Measurements from ENCODE around the gene BANF2. TPM values are rescaled to one million over a fixed set of nuclear protein-coding genes. Genes with fewer than 3 reads are reported as not detected.

The BANF2 gene
- total RNA-seq, 1 donor from 2014 or later = not detected

DNA sequence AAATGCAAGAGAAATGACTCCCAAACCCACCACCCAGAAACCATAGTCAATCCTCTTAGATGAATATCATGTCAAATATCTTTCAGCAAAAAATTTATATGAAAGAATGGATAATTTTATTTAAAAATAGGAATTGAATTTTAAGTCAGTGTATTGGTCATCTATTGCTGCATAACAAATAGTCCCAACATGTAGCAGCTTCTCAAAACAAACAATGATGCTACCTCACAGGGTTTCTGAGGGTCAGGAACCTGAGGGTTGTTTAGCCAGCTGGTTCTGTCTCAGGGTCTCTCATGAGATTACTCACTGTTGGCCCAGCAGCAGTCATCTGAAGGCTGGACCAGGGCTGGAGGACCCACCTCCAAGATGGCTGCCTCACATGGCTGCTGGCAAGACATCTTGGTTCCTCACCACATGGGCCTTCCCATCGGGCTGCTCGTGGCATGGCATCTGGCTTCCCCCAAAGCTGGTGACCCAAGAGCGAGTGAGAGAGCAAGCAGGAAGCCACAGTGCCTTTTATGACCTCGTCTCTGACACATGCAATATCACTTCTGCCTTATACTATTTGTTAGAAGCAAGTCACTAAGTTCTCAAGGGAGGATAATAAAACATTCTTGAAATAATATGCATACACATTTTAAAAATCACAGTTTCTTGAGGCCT is 36.3 kb downstream of the BANF2 start:
- no peak for DNase-seq (ENCODE audit: low read depth)

DNA sequence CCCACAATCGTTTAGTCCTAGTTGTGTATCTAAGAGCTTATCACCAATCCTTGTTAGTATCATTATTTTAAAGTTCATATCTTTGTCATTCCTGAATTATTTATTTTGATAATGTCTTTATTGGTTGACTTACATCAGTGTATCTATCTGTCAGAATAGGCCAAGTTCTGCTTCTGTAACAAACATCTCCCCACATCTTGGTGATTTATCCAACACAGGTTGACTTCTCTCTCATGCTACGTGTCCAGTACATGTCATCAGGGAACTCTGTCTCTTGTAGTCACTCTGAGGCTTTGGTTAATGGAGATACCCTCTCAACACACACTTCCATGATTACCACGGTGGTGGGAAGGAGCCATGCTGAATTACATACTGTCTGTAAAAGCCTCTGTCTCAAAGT is 38.4 kb downstream of the BANF2 start:
- no peak for DNase-seq (ENCODE audit: low read depth)

DNA sequence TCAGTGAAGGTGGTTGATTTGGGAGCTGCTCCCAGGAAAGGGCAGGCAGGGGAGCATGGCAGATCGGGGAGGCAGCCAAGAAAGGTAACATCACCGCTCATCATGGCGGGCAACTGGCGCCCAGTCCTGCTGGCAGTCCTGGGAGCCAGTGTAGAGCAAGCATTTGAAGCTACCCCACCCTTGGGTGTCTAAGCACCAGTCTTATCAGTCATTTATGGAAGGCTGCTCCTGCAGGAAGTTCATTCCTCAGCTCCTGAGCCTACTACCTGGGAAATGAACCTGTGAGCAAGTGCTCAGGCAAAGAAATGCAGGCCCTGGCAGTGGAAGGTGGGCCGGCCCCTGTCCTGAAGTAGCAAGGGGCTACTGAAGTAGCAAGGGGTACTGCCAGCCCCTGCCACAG is 41.5 kb downstream of the BANF2 start:
- no peak for DNase-seq (ENCODE audit: low read depth)

DNA sequence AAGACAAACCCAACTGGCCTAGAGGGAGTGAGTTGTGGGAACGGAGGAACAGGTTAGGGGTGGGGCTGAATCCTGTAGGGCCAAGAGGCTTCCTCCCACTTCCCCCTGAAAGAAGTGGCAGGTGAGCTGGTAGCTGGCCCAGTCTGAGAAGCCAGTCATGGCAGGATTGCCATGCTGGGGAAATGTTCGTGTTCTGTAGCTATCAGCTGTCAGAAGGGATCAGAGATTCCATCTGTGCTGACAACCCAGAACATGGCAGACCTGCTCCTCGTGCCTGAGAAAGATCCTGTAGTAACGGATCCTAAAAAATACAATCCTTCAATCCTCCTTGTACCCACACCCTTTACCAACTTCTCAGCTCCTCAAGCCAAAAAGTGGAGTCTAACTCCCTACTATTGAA is 43.0 kb downstream of the BANF2 start:
- DNase-seq (ENCODE audit: low read depth) = no peak

DNA sequence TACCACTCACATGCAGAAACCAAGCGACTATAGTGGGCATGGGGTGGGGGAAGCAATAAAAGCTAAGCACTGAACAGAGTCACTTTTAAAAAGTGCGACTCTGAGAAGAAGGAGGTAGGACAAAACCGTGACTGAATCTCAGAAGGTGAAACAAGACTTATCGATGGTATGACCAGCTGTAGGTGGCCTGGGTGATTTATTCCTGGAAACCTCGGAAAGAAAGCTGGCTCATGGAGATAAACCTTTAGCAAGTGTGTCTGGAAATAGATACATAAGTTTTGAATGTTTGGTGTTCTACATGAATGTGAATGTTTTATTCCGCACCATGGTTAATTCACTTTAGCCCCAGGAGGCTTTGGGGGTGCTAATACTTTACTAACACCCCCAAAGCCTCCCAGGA is 43.9 kb downstream of the BANF2 start:
- no peak for DNase-seq (ENCODE audit: low read depth)

DNA sequence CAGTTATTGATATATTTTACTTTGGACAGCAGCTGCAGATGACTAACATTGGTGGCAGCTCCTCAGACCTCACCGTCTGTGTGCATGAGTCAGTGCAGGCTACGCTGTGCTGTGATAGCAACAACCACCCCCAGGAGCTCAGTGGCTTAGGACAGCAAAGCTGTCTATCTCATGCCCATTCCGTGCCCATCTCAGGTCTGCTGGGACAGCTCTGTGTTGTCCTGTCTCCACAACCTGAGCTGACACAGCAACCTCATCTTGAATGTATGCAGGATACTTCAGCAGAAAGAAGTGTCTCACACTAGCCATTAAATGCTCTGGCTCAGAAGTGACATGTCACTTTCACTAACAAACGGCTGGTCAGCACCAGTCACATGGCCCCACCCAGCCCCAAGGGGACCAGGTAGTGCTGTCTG is 47.7 kb downstream of the BANF2 start:
- peak; percentile 78 for DNase-seq (ENCODE audit: low read depth)

DNA sequence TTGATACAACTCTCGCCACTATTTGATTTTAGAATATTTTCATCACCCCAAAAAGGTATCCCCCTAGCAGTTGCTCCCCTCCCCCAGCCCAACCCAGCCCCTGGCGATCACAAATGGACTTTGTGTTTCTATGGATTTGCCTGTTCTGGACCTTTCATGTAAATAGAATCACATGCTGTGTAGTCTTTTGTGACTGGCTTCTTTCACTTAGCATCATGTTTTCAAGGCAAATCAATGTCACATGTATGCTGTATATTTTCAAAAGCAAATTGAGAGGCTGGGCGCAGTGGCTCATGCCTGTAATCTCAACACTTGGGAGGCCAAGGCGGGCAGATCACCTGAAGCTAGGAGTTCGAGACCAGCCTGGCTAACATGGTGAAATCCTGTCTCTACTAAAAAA is 48.5 kb downstream of the BANF2 start:
- DNase-seq (ENCODE audit: low read depth) = no peak

DNA sequence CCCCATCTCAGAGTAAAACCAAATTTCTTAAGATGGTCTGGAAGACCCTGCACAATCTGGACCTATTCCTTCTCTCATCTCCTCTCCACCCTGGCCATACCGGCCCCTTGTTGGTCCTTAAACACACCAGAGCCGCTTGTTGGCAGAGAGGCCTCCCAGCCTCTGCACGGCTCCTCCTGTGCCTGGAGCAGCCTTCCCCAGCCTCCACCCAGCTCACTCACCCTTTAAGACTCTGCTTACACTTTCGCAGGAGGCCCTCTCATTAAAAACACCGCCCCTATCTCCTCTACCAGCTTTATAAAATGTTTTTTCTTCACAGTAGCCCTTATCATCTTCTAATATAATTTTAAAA is 49.8 kb downstream of the BANF2 start:
- DNase-seq (ENCODE audit: low read depth) = no peak

DNA sequence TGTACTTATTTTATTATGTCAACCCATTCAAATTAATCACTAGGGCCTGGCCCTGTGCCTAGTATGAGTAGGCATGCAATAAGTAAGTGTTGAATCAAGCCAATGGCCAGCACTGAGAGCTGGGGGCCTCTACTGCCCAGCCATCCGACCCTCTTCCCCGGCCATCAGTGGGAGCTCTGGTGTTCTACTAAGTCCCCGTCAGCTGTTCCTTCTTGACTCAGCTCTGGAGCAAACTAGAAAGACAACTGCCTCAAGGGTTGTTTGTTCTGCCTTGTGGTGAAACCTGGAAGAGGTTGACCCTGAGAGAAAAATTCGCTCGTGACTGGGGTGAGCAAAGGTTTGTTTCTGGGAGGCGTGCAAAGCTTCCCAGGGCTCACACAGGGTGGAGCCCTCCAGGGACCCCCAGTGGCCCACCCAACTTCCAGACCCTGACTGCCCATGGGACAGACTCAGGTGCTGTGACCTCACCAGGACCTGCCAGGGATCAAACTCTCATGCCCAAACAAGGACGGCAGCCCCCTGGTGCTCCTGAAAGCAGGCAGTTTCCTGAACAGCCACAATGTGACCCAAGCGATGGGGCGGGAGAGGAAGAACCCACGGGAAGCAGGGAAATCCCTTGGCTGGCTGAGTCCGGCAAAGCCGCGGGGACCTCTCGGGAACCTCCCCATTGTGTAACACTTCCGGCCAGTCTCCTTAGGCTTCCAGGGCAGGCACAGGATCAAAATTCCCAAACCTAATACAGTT is 50.4 kb downstream of the BANF2 start:
- no peak for DNase-seq (ENCODE audit: low read depth)

DNA sequence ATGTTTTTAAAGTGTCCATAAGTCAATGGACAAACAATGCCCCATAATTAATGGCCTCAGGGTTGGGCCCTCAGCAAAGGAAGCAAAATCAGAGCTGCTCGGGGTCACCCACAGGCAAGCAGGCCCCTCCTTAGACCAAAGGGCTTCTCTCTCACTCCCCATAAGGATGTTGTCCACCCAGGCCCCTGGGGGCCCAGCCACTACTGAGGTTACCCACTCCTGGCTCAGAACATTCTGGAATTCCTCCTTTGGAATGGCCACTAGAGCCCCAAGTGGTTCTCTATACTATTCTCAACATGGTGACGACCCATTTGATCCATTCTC is 50.9 kb downstream of the BANF2 start:
- no peak for DNase-seq (ENCODE audit: low read depth)

DNA sequence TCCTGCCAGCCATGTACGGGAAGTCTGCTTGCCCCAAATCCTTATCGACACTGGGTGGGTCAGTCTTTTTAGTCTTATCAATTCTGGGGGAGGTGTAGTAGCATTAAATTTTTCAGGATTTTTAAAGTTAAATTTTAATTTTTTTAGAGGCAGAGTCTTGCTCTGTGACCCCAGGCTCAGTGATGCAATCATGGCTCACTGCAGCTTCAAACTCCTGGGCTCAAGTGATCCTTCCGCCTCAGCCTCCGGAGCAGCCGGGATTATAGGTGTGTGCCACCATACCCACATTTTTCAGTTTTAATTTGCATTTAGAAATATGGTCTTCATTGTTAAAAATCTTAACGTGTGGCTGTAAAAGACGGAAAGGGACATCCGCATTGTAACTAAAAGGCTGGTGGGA is 51.9 kb downstream of the BANF2 start:
- DNase-seq (ENCODE audit: low read depth) = no peak

DNA sequence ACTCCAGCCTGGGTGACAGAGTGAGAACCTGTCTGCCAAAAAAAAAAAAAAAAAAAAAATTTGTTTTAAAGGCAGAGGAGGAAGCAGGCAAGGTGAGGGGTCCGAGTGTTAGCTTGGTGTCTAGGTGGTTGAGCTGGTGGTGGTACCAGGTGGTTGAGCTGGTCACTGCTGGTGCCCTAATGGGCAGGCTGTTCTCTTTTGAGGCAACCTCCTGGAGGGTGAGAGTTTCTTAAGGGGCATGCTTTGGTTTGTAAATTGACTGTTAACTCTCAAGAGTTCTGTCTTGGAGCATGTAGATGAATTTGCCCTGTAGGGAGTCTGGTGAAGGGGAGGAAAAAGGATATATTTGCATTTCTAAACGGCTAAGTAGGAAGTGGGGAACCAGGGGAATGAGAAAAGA is 52.7 kb downstream of the BANF2 start:
- no peak for DNase-seq (ENCODE audit: low read depth)

DNA sequence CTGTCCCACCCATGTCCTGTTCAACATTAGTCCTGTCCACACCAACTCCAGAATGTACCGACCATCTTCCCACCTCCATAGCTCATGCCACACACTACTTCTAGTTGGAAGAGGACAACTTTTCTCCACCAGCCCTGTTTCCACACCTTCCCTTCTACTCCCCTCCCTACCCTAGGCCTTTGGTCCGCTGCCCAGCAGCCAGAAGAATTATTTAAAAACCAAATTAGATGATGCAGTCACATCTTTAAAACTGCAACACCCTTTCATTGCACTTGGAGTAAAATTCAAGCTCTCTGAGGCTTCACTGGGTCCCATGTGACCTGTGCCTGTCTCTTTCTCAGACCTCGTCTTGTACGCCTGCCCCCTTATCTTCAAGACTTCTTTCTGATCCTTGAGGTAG is 53.8 kb downstream of the BANF2 start:
- no peak for DNase-seq (ENCODE audit: low read depth)

DNA sequence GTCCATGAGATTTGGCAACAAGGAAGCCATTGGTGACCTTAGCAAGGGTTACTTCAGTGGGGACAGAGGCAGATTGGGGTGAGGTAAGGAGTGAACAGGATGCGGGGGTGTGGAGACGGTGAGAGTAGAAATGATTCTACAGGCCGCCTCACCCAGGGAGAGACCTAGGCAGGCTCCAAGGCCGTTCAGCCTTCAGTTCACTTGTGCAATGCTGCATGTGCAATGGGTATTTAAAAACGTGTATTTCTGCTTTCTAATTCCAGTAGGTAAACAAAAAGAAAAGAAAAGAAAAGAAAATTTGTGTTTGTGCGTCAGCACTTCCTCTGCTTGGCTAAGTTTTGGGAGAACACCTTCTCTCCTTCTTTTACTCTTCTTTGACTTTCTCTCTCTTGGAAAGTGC is 56.8 kb downstream of the BANF2 start:
- DNase-seq (ENCODE audit: low read depth) = no peak

DNA sequence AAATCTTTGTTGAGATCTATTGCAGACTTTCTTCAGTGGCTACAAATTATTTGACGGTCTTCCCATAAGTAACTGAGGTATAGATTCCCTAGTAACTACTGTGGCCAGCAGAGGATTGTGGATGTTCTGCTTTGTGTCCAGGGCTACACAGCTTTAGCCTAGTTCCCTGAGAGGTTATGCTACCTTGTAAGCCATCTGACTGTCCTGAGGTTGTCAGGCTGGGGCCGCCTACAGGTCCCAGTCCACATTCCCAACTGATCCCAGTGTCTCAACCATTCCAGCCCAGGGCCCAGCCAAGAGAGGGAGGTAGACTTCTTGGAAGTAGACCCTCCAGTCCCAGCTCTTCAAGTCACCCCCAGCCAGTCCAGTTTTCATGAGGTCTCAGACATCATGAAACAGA is 57.7 kb downstream of the BANF2 start:
- no peak for DNase-seq (ENCODE audit: low read depth)

DNA sequence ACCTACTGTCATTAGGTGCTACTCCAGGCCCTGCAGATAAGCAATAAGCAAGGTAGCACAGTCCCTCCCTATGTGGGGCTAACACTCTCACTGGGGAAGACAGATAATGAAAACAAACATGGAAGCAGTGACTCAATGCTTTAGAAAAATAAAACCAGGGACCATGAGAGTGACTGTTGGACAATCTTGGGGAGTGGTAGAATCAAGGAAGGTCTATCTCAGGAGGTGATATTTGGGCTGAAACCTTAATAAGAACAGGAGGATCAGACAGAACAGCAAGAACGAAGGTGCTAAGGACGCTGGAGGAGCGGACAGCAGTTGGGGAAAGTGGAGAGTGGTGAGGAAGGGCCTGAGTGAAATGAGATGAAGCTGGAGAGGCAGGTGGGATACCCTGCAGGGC is 58.2 kb downstream of the BANF2 start:
- no peak for DNase-seq (ENCODE audit: low read depth)

DNA sequence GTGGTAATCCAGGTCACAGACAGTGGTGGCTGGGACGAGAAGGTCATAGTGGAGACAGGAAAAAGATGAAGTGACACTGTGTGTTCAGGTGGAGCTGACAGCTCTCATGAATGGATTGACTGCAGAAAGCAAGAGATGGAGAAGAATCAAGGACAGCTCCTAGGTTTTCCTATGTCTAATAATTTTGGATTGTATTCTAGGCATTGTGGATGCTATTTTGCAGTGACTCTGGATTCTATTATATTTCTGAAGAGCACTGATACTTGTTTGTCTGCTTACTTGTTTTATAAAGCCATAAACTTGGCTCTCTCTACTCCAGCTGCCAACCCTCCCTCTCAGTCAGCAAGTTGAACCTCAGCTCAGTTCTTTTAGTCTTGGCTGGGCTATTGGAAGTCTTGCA is 58.7 kb downstream of the BANF2 start:
- no peak for DNase-seq (ENCODE audit: low read depth)

DNA sequence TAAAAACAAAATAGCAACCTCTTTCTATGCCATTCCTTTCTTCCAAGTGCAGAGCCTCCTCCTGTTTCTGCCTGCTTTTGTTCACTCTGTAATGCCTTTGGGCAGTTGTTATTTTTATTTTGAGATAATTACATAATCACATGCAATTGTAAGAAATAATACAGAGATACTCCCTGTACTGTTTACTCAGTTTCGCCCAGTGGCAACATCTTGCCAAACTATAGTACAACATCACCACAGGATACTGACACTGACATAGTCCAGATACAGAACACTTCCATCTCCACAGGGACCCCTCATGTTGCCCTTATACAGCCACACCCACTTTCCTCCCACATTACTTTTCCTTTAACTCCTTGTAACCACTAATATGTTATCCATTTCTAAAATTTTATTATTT is 59.7 kb downstream of the BANF2 start:
- DNase-seq (ENCODE audit: low read depth) = no peak

DNA sequence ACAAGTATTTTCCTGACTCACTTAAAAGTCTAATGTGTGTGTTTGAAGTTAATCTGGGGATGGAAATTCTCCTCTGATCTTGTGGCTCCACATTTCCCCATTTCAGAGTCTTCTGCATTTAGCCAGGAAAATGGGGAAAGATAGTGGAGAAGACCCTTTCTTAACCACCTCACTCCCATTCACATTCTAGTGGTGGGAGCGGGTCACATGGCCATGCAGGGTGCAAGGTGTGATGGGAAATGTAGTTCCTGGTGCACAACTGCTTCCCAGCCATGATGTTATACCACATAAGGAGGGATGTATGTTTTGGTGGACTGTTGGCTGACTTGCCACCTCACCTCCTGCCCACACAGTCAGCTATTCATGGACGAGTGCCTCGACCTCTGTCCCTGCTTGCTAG is 61.8 kb downstream of the BANF2 start:
- DNase-seq (ENCODE audit: low read depth) = no peak

DNA sequence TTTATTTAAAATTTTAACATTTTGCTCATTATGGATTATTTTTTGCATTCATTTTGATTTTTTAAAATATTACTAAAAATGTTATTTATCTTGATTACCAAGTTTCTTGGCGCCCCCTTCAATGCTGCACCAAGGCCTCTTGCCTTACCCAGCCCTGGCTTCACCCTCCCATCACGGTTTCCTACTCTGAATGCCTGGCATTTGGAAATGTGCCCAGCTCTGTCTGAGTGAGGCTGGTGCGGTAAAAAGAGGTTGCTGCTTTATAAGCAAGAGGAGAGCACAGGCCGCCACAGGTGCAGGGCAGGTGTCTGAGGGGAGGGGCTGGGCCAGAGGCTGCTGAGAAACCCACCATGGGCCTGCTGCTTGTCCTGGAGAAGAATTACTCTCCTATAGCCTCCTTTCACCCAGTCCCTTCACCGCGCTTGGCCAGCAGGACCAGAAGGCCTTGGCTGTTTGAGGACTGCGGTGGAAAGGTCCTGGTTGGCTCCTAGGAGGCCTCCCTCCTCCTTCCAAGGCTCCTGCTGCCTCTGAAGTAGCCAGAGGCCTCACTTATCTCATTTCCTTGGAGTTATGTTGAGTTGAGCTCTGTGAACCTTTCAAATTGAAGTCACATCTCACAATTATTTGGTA is 62.6 kb downstream of the BANF2 start:
- DNase-seq (ENCODE audit: low read depth) = no peak

DNA sequence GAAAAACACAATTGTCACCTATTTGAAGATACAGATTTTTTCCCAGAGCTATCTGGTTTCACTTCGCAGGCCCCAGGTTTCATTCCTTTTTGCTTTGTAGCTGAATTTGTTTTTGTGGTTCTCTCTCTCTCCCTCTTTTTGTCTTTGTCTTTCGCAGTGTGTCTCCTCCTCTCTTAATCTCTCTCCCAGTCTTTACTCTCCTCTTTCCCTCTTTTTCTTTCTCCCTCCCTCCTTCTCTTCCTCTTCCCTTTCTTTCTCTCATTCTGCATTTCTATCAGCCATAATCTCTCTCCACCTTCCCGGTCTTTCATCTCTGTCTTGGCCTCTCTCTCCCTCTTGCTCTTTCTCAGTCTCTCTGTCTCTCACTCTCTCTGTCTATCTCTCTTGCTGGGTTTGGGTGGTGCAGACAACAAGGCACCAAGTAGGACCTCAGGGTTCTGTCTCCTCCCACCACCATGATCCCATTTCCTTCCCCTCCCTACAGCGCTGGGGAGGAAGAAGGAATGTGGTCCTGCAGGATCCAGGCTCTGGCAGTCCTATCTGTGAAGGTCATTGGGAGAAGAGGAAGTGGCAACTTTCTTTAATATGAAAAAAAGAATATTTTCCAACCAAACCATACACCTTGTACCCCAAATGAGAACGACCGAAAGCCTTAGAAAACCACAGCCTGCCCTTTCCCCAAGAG is 63.2 kb downstream of the BANF2 start:
- no peak for DNase-seq (ENCODE audit: low read depth)

DNA sequence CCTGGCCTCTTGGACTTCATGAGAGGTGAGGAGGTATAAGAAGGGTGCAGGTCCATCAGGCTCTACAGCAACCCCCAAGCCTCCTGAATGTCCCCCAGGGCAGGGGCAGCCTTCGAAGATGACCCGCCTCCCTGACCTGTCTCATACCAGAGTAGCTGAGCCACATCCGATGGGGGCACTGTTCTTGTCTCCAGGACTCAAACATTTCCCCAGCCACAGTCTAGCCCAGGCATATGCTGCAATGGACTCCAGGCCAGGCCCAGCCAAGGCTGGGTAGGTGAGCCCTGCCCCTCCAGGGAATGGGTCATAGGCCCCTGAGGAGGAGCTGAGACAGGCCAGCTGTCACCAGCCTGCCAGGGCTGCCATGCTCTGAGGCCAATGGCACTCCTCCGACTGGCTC is 65.3 kb downstream of the BANF2 start:
- DNase-seq (ENCODE audit: low read depth) = no peak

DNA sequence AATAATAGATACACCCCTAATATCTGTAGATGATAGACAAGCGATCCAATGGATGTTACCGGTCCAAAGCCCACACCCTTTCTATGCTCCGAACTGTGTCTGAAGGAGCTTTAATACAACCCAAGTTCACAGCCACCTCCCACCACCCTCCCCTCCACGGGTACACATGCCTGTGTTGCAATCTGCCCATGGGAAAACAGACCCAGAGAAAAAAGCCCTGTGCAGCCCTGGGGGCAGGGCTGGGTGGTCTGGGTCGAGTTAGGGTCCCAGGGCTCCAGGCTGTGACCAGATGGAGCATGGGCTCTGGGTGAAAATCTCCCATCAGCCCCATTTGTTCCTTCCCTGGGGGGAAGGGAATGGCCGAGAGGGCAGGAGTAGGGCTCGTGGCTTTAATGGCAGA is 65.8 kb downstream of the BANF2 start:
- DNase-seq (ENCODE audit: low read depth) = no peak

All from renal cortical epithelial cell (primary cell).